GM04504 (cell line): ENCODE data around the gene WNT2.
"Not testable (repeated sequence)": the region's sequence is repeated elsewhere in the genome, so short reads cannot be mapped to it uniquely, and the experiment has no call there.

ENCODE experiments used
- DNase-seq: peaks from one replicate; pipeline ENCODE4 v3.0.0-alpha.2; 2012; ENCODE audit warnings: low read depth

Gene WNT2

GRCh38 chr7:117308891-117309290 lies 14.0 kb downstream of the WNT2 start:
- DNase-seq = no peak

GRCh38 chr7:117302396-117302795 lies 20.5 kb downstream of the WNT2 start:
- DNase-seq = no peak

- not testable (repeated sequence) for DNase-seq
These were observed 22.4 kb downstream of the WNT2 start for GRCh38 chr7:117300506-117300905.

GRCh38 chr7:117297606-117298005 lies 25.3 kb downstream of the WNT2 start:
- DNase-seq = no peak

GRCh38 chr7:117296066-117296465 lies 26.8 kb downstream of the WNT2 start:
- DNase-seq = no peak

GRCh38 chr7:117285826-117286225 lies 37.0 kb downstream of the WNT2 start:
- DNase-seq = peak; percentile 48

GRCh38 chr7:117284692-117285091 lies 38.2 kb downstream of the WNT2 start:
- no peak for DNase-seq

GRCh38 chr7:117283779-117284178 lies 39.1 kb downstream of the WNT2 start:
- no peak for DNase-seq

- peak; percentile 80 for DNase-seq
These were observed 39.5 kb downstream of the WNT2 start for GRCh38 chr7:117283371-117283770.

- no peak for DNase-seq
These were observed 40.5 kb downstream of the WNT2 start for GRCh38 chr7:117282239-117282812.

GRCh38 chr7:117281562-117281961 lies 41.3 kb downstream of the WNT2 start:
- DNase-seq = no peak

- DNase-seq = no peak
These were observed 42.8 kb downstream of the WNT2 start for GRCh38 chr7:117279931-117280557.

- no peak for DNase-seq
These were observed 43.7 kb downstream of the WNT2 start for GRCh38 chr7:117279203-117279602.

GRCh38 chr7:117278040-117278439 lies 44.8 kb downstream of the WNT2 start:
- DNase-seq = no peak

GRCh38 chr7:117277576-117277975 lies 45.3 kb downstream of the WNT2 start:
- DNase-seq = no peak

- DNase-seq = peak; percentile 40
These were observed 47.9 kb downstream of the WNT2 start for GRCh38 chr7:117274951-117275350.

- DNase-seq = no peak
These were observed 49.0 kb downstream of the WNT2 start for GRCh38 chr7:117273814-117274225.

- DNase-seq = no peak
These were observed 49.5 kb downstream of the WNT2 start for GRCh38 chr7:117273325-117273724.

GRCh38 chr7:117272017-117272759 lies 50.7 kb downstream of the WNT2 start:
- no peak for DNase-seq

GRCh38 chr7:117271566-117271965 lies 51.3 kb downstream of the WNT2 start:
- no peak for DNase-seq

- no peak for DNase-seq
These were observed 52.5 kb downstream of the WNT2 start for GRCh38 chr7:117270371-117270770.

- peak; percentile 56 for DNase-seq
These were observed 53.0 kb downstream of the WNT2 start for GRCh38 chr7:117269886-117270285.

GRCh38 chr7:117269417-117269816 lies 53.4 kb downstream of the WNT2 start:
- peak; percentile 88 for DNase-seq
